GM21619 (cell line): ENCODE results near the gene P2RX4.
"Not testable (repeated sequence)": the region's sequence is repeated elsewhere in the genome, so short reads cannot be mapped to it uniquely, and the experiment has no call there.

ENCODE experiments used
- ATAC-seq: cut with Tn5 transposase; IDR thresholded peaks from one replicate; pipeline ENCODE4 v1.9.1; 2021; ENCODE audit not compliant: unreplicated experiment

Gene P2RX4

GRCh38 chr12:121187501-121187900 is 22.4 kb upstream of the P2RX4 start:
- no peak for ATAC-seq

- ATAC-seq: no peak
Measured at GRCh38 chr12:121188227-121188626, 21.7 kb upstream of the P2RX4 start.

- no peak for ATAC-seq
Measured at GRCh38 chr12:121189131-121189530, 20.8 kb upstream of the P2RX4 start.

- no peak for ATAC-seq
Measured at GRCh38 chr12:121189619-121190155, 20.2 kb upstream of the P2RX4 start.

- ATAC-seq: no peak
Measured at GRCh38 chr12:121190523-121191031, 19.4 kb upstream of the P2RX4 start.

- ATAC-seq: no peak
Measured at GRCh38 chr12:121191151-121191550, 18.8 kb upstream of the P2RX4 start.

GRCh38 chr12:121196902-121197301 is 13.0 kb upstream of the P2RX4 start:
- ATAC-seq: no peak

GRCh38 chr12:121198949-121199348 is 11.0 kb upstream of the P2RX4 start:
- ATAC-seq: no peak

GRCh38 chr12:121201140-121201539 is 8.8 kb upstream of the P2RX4 start:
- ATAC-seq: not testable (repeated sequence)

GRCh38 chr12:121202407-121203355 is 7.2 kb upstream of the P2RX4 start:
- ATAC-seq: no peak

GRCh38 chr12:121203482-121203881 is 6.4 kb upstream of the P2RX4 start:
- ATAC-seq: no peak

GRCh38 chr12:121205491-121205890 is 4.4 kb upstream of the P2RX4 start:
- no peak for ATAC-seq

GRCh38 chr12:121208571-121208970 is 1.4 kb upstream of the P2RX4 start:
- ATAC-seq: not testable (repeated sequence)

GRCh38 chr12:121209221-121209620 is 708 bp upstream of the P2RX4 start:
- ATAC-seq: no peak

- no peak for ATAC-seq
Measured at GRCh38 chr12:121212875-121213274, 2.9 kb downstream of the P2RX4 start.

GRCh38 chr12:121214166-121214777 is 4.3 kb downstream of the P2RX4 start:
- no peak for ATAC-seq

GRCh38 chr12:121214855-121215745 is 5.2 kb downstream of the P2RX4 start:
- ATAC-seq: no peak

- ATAC-seq: no peak
Measured at GRCh38 chr12:121216102-121216501, 6.2 kb downstream of the P2RX4 start.

GRCh38 chr12:121217063-121217462 is 7.1 kb downstream of the P2RX4 start:
- ATAC-seq: no peak

GRCh38 chr12:121217761-121218160 is 7.8 kb downstream of the P2RX4 start:
- ATAC-seq: no peak
